Activated CD4-positive, alpha-beta T cell treated with anti-CD3 and anti-CD28 coated beads for 48 hours (primary cell): Measurements from ENCODE around the gene CPNE9.

Source experiments
- DNase-seq: peaks from one replicate; pipeline ENCODE4 v3.0.0-alpha.2; 2020

The CPNE9 gene, protein sequence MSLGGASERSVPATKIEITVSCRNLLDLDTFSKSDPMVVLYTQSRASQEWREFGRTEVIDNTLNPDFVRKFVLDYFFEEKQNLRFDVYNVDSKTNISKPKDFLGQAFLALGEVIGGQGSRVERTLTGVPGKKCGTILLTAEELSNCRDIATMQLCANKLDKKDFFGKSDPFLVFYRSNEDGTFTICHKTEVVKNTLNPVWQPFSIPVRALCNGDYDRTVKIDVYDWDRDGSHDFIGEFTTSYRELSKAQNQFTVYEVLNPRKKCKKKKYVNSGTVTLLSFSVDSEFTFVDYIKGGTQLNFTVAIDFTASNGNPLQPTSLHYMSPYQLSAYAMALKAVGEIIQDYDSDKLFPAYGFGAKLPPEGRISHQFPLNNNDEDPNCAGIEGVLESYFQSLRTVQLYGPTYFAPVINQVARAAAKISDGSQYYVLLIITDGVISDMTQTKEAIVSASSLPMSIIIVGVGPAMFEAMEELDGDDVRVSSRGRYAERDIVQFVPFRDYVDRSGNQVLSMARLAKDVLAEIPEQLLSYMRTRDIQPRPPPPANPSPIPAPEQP

GRCh38 chr3:9703736-9704346 is at the start of gene CPNE9:
CPNE9 (plus strand) TSS chr3:9703833; CDS start chr3:9703997, 164 bp downstream.
- DNase-seq: no peak

GRCh38 chr3:9659849-9660248 is 43.8 kb upstream of the CPNE9 start:
- DNase-seq: no peak

GRCh38 chr3:9660972-9661371 is 42.7 kb upstream of the CPNE9 start:
- DNase-seq: no peak

DNA sequence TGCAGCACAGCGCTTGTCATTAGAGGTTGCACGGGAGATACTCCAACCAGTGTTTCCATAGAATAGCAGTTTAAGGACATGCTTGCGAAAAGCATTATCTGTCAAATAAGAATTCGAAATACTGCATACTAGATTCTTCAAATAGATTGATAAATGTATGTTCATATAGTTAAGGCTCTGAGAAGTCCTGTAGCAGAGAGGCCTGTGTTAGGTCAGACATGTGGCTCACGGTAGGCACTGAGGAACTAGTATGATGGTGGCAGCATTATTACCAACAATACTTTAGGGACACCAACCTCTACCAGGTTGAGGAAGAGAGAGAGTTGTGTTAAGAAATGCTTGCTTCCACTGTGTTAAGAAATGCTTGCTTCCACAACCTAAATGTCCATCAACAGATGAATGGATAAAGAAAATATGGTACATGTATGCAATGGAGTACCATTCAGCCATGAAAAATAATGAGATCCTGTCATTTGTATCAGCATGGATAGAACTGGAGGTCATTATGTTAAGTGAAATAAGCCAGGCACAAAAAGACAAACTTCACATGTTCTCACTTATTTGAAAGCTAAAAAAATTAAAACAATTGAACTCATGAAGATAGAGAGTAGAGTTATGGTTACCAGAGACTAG is 39.4 kb upstream of the CPNE9 start:
- DNase-seq: no peak

- DNase-seq: no peak
Observed at GRCh38 chr3:9666704-9667445, 36.8 kb upstream of the CPNE9 start.

GRCh38 chr3:9669277-9669676 is 34.4 kb upstream of the CPNE9 start:
- no peak for DNase-seq

GRCh38 chr3:9669720-9670432 is 33.8 kb upstream of the CPNE9 start:
- DNase-seq: no peak

GRCh38 chr3:9673082-9673481 is 30.6 kb upstream of the CPNE9 start:
- DNase-seq: no peak

- no peak for DNase-seq
Observed at GRCh38 chr3:9673752-9674151, 29.9 kb upstream of the CPNE9 start.

DNA sequence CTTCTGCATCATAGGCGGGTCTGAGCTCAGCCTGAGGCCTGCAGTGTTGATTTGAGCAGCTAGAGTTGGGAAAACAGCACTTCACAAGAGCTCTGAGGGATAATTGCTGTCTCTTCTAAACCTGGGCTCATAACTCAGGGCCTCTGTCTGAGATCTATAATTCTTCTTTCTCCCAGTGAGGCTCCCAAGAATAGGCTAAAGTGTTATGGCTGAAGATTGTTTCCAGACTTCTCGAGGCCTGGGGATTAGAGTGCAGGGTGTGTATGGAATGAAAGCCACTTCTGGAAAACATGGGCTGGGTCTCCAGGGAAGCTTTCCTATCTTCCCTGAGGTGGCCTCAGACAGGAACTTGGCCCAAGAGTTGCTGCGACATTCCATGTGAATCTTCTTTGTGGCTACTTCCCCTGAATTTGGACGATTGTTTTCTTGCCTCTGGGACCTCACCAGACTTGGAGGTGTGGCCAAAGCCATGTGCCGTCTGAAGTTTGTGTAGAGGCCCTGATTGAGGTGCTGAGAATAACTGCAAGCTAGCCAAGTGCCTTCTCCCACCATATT is 27.8 kb upstream of the CPNE9 start:
- DNase-seq: no peak

- DNase-seq: no peak
Observed at GRCh38 chr3:9676785-9677184, 26.8 kb upstream of the CPNE9 start.

DNA sequence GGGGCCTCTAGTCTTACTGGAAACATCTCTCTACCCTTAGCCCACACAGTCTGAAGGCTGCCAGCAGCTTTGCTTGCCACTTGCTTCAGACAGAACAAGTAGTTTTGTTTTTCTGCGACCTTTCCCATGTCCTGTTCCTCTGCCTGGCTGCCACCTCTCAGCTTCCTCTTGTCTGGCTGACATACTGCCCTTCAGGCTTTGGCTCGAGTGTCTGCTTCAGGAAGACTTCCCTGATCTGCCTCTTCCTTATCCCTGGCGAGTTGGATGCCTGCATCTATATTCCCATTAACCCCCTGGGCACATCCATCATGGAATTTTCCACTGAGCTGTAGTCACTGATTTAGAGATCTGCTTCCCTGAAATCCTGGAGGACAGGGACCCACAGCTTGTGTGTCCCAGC is 25.1 kb upstream of the CPNE9 start:
- no peak for DNase-seq

DNA sequence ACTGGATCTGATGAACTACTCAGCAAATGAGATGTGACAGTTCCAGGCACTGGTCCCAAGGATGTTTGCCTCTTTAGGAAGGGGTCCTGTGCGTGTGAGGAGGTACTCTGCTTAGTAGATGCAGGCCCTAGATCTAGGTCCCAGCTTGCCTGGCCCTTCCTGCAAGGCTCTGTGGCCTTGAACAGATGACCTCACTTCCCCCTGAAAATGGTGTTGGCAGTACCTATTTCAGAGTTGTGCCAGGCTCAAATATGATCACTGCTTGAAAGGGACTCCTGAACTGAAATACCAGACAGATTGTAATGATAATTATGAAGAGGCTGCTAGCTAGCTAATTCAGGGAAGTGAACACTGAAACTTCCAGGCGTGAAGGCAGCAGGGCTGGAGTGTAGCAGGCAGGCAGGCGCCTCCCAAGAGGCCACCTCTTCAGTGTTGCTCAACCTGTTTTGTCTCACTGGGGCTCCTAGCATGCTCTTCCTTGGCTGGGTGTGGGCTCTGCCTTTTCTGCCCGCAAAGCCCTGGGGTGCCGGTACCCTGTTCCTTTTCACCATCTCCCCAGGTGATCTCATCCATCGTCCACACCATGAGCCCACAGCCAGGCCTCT is 24.1 kb upstream of the CPNE9 start:
- DNase-seq: no peak

DNA sequence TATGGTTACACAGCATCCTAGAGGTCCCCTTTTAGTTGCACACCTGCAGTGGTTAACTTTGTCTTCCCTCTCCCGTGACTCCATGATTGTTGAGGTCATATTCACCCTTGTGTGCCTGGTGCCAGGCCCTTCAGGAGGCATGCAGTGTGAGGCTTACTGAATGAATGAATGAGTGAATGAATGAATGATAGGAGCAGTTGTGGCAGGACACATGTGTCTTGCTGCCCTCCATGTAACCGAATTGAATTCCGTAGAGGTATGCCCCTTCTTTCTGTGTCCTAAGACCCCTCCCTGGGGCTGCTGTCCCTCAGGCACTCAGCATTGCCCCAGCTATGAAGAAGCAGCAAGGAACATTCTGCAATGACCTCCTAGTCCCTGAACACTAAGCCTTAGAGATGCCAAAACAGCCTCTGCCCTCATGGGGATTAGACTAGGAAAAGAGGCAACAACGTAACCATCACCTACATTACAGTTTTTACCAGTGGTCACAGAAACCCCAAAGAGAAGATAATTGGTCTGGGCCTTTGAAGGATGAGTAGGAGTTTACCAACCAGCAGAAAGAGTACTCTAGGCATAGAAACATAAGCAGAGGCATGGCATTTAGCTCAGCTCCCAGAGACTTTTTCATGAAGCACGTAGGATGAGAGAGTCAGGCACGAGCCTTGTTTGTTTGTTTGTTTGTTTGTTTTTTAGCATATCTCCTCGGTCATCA is 22.5 kb upstream of the CPNE9 start:
- no peak for DNase-seq

DNA sequence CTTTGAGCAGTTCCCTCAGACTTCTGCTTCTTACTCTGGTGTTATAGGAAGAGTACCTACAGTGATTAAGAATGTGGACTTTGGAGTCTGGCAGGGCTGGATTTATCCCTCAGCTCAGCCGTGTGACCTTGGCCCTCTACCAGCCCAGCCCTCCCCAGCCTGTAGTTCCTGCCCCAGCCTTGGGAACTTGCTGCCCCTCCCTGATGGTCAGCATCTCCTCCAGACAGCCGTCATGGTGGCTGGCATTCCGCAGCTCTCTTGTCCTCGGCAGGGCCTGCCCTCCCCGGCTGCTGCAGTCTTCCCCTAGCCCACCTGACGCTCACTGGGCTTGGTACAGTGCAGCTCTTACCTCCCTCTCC is 21.9 kb upstream of the CPNE9 start:
- DNase-seq: no peak

DNA sequence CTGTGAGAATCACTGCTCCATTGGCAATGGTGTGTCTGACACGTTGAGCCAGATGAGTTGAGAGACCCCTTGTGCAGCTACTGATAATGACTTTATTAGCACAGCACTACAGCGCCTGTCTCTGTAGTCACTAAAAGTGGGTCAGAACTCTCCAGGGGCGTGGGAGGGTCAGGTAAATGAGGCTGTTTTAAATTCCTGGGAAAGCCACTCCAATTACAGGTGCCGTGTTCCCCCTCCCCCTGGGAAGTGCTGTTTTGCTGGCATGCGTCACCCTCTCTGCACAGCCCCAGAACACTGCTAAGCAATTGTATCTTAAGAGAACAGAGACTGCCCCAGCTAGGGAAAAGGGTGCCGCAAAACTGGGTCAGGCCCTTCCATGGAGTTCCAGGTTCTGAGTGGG is 21.5 kb upstream of the CPNE9 start:
- DNase-seq: no peak

DNA sequence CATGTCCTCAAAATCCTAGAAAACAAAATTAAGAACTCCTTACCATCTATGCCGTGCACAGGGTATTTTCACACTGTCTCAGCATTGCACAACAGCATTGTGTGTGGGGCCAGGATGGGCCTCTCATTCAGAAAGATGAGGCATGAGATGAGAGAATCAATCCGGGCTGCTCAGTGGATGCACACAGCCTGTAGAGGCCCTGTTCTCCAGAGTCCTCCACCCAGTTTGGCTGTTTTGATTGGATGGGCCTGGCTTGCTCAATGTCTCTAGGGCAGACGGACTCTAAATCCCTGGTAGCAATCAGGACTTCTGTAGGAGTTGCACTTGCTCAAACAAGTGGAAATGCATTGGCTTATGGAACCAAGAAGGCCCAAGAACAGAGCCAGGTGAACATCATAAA is 20.2 kb upstream of the CPNE9 start:
- no peak for DNase-seq

DNA sequence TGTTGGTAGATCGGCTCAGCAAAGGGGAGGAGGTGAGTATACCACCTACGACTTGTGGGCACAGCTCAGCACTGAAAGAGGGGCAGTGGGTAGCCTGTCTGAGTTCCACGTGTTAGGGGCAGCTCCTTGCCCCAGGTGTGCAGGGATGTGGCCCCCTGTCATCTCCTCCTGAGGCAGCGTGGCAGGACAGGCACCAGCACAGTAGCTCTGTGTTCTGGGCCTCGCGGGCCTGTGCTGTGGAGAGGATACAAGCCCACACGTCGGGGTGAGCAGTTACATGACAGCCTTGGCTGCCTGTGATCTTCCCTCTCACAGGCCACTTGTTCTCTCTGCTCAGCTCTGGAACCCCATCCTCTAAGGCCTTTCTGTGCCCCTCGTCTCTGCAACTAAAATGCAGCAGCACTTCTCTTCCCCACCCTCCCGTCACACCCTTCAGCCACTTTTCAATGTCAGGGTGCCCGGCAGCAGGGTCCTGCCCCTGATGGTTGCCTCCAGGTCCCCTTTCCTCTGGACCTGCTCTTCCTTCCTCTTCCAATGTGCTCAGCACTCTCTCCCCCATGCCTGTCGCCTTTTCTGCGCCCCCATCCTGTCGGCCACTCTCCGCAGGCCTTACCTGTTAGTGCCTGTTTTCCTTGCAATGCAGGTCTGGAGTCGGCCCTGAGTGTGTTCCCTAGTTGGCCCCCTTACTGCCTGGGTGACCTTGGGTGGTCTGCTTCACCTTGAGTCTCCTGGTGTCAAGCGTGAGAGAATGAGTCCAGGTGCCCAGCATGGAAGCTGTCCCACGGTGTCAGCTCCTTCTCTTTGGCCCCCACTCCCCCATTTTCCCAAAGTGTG is 18.2 kb upstream of the CPNE9 start:
- DNase-seq: no peak

DNA sequence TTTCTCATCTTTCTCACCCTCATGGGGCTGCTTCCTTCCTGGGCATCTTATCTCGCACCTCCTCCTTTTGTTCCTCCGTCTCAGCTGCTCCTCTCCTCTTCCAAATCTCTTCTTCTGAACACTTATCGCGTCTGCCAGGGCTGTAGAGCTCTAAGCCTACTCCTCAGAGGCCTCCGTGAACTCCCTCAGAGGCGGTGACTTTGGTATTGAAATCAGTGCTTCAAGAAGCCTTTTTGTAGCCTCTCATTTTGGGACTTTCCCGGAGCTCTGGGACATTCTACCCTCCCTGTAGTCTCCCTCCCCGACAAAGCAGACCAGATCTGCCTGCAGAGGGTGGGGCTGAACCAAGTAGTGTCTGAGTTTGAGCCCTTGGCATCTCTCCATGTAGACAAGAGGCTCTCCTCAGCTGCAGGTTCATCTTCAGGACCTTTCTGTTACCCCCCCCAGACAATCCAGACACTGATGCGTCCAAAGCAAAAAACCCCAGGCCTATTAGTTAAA is 17.5 kb upstream of the CPNE9 start:
- no peak for DNase-seq

DNA sequence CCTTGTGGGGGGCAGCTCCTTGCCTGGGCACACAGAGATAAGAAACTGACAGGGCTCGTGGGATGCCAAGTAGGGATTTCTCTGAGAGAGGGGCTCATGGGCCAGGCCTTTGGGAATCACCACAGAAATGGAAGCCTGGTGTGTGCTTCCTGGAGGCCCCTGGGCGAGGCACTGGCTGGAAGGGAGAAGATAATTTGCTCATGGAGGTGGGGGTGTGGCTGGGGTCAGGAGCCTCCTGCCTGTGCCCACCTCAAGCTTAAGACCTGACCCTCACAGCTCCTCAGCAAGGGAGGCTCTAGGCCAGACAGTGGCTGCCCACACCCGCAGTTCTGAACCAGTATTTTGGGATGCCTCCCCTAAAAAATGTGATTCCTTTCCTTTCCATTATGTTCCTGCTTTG is 16.9 kb upstream of the CPNE9 start:
- no peak for DNase-seq
